HG03045 (cell line): ENCODE measurements around the gene COX7A2.

Source experiments
- ATAC-seq: cut with Tn5 transposase; IDR thresholded peaks from one replicate; pipeline ENCODE4 v1.9.1; 2021; ENCODE audit warnings: mild to moderate bottlenecking, moderate library complexity; ENCODE audit not compliant: unreplicated experiment

Gene COX7A2

DNA sequence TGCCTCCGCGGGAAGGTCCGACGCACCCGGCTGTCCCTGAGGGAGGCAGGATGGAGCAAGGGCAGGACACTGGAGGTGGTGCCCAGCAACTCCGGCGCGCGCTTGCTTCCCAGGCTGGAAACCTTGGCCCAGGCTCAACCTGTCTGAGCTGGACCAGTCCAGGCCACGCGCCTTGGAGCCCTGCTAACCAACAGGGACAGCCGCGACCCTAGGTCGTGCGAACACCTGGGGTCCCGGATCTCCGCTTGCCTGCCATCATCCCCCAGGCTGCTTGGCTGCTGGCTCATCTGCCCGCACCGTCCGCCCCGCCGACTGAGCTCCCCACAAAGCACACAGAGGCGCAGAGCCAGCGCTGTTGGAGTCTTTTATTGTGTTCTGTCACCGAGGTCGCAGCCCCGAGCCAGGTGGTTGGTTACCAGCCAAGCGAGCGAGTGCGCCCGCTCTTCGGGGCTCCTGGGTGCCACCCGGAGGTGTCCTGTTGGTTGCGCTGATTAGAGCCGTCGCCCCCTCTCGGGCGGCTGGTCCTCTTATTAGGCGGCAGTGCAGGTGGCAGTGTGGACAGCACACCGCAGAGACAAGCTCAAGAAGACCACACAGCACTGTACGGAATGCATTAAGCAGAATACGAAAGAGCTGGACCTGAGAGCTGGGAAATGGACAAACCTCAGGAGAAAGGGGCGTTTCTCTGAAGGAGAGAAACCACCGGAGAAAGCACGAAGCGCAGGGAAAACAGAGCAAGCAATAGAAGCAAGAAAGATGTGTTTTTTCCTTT, 41.5 kb downstream of the COX7A2 start:
- no peak for ATAC-seq

DNA sequence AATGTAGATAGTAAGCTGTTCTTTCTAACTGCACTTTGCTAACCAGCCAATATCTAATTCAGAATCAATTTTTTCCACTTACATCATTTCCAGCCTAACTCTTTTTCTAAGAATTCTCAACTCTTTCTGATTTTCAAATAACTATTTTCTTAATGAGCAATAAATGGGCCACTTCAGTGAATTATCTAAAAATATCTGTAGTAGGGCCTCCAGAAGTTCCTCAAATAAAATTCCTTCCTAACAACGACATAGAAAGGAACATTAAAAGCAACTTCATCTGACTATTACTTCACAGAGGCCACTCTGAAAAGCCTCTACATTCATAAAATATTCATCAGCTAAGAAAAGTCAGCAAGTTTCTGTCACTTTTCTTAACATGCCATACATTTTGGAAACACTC, 42.6 kb downstream of the COX7A2 start:
- no peak for ATAC-seq

DNA sequence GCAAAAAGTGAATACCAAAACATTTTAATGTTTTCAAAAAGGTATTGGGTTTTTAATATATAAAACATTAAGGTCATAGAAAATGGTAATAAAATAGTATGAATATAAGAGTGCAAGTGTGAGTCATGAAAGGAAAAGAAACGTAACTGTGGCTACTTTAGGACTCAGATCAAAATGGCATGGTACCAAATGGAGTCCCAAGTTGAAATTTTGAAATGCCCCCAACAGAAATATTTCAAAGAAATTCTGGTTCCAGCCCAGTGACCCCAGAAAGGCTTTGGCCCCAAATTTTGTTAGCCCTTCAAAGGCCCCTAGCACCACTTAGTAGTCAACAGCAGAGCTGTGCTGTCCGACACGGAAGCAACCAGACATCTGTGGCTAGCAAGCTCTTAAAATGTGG, 43.7 kb downstream of the COX7A2 start:
- ATAC-seq: no peak

DNA sequence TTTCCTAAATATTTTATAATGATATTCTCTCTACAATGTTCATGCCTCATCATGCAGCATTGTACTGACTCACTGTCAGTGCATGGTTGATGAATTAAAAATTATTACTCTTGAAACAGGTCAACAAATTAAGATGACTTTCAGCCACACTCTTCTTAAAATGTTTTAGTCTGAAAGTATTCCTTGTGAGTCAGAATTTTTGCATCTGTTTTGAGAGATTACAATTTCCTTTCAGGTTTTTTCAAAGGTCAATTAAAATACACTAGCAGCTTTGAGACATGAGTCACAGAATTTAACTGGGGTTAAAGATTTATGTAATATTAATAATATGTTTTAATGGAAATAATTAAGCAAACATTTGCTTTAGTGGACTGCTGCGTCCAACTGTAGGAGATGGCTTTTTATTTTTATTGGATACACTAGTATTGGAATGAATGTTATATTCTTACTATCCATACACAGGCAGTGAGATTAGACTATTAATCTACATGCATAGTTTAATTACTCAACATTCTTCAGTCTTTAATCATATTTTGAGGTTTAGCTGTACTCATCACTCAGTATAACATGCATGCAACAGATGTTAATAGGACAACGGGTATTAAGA, 47.4 kb downstream of the COX7A2 start:
- no peak for ATAC-seq

DNA sequence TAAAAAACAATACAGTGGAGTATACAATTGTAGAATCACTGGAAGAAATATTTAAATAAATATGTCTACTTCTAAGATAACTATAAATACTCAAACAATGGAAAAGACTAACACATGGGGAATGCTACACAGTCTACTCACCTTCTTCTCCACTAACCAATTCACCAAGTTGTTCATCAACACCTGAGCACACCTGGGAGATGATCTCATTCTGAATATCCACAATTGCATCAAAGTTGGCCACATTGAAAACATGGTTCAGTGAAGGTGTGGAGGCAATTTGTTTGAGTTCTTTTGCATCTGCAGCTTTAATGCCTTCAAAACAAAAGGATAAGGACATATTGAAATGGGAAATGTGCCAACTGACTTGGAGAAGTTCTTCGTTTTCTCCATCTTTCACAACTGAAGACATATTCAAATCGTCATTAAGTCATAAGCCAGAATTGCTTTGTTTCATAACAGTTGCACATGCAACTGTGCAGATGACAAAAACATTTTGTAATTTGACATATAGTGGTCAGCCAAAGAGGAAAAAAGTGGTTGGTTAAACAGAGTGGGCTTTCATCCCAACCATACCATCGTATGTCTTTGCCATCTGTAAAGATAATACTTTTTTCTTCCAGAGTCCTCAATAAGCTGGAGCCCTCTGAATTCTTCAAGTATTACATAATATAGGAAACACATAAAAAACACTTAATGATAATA, 55.2 kb downstream of the COX7A2 start:
- no peak for ATAC-seq
